Measurements from ENCODE around the gene SFMBT1.

Gene SFMBT1

GRCh38 chr3:52857864-52858263 lies 188.0 kb downstream of the SFMBT1 start:
- peaks cover 53% of the 10 kb centered on the region for H3K36me3 Mint-ChIP-seq (ENCODE audit: low read depth)
- no peak overlapping the region for H3K27ac Mint-ChIP-seq
- H3K9me3 Mint-ChIP-seq: peaks cover 4% of the 10 kb centered on the region

GRCh38 chr3:52857133-52857532 lies 188.7 kb downstream of the SFMBT1 start:
- Mint-ChIP-seq H3K36me3 (ENCODE audit: low read depth) (peaks cover 55% of the 10 kb centered on the region), H3K4me1 (ENCODE audit: low read depth) (peaks cover 11% of the 10 kb centered on the region), H3K27ac (no peak overlapping the region), H3K4me3 (no peak overlapping the region), H3K9me3 (no peaks in the 10 kb centered on the region), H3K27me3 (no peaks in the 10 kb centered on the region)
- intact Hi-C loops (cut with micrococcal nuclease): no loop called here

More at GRCh38 chr3:52857864-52858263, 188.0 kb downstream of the SFMBT1 start:
- Mint-ChIP-seq H3K4me3 (no peak overlapping the region), H3K27me3 (no peaks in the 10 kb centered on the region), H3K4me1 (ENCODE audit: low read depth) (peaks cover 12% of the 10 kb centered on the region)
- intact Hi-C loops (cut with micrococcal nuclease): no loop called here

- Mint-ChIP-seq H3K36me3 (ENCODE audit: low read depth) (peaks cover 59% of the 10 kb centered on the region), H3K4me1 (ENCODE audit: low read depth) (peaks cover 6% of the 10 kb centered on the region), H3K4me3 (no peak overlapping the region), H3K27me3 (no peaks in the 10 kb centered on the region), H3K27ac (no peak overlapping the region), H3K9me3 (no peaks in the 10 kb centered on the region)
- intact Hi-C loops (cut with micrococcal nuclease): no loop called here
Measured at GRCh38 chr3:52856666-52857065, 189.2 kb downstream of the SFMBT1 start.

GRCh38 chr3:52854013-52854412 lies 191.9 kb downstream of the SFMBT1 start:
- intact Hi-C loops (cut with micrococcal nuclease): loop anchor here (5.0 kb wide), 3 partner anchors 78 to 218 kb away; no protein-coding TSS in a partner anchor
- no peak overlapping the region for H3K4me3 Mint-ChIP-seq
- H3K36me3 Mint-ChIP-seq (ENCODE audit: low read depth): peaks cover 73% of the 10 kb centered on the region
- H3K9me3 Mint-ChIP-seq: no peaks in the 10 kb centered on the region
- peaks cover 4% of the 10 kb centered on the region for H3K4me1 Mint-ChIP-seq (ENCODE audit: low read depth)
- H3K27ac Mint-ChIP-seq: no peak overlapping the region
- H3K27me3 Mint-ChIP-seq: no peaks in the 10 kb centered on the region
